HG03342 (cell line): ENCODE results near the gene PHOX2A.

Source experiments
- ATAC-seq: cut with Tn5 transposase; IDR thresholded peaks from one replicate; pipeline ENCODE4 v1.9.1; 2021; ENCODE audit warnings: mild to moderate bottlenecking, moderate library complexity; ENCODE audit not compliant: unreplicated experiment

PHOX2A gene

DNA sequence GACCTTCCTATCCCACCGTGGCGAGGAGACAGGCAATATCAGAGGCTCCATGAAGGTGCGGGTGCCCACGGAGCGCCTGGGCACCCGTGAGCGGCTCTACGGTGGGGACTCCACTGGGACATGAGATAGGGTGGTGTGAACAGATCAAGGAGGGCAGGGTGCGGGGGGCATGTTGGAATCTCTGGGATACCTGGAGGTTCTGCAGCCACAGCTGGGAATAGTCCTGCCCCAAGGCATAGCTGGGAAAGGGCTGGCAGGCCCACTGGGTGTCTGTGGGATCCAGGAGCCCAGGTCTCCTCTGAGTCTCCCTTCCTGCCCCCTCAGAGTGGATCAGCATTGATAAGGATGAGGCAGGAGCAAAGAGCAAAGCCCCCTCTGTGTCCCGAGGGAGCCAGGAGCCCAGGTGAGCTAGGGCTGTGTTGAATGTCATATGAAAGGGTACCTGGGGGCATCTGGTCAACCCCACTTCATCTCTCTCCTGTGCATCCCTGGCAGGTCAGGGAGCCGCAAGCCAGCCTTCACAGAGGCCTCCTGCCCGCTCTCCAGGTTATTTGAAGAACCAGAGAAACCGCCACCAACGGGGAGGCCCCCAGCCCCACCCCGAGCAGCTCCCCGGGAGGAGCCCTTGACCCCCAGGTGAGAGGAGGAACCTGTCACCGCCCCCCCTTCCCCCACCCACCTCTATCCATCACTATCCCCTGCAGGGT is 8.5 kb downstream of the PHOX2A start:
- ATAC-seq: no peak

DNA sequence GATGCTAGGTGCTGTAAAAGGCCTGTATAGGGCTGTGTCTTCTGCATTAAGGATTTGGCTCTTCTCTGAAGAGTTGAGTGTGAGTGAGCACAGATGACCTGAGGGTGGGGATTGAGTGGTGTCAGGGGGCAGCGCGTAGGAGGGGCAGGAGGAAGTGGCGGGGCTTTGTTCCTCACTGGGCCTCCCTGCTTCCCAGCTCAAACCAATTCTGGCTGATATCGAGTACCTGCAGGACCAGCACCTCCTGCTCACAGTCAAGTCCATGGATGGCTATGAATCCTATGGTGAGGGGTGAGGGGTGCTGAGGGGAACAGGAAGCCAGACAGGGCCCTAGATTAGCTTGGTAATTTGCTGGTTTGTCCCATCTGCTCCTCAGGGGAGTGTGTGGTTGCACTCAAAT is 9.1 kb downstream of the PHOX2A start:
- ATAC-seq: no peak

DNA sequence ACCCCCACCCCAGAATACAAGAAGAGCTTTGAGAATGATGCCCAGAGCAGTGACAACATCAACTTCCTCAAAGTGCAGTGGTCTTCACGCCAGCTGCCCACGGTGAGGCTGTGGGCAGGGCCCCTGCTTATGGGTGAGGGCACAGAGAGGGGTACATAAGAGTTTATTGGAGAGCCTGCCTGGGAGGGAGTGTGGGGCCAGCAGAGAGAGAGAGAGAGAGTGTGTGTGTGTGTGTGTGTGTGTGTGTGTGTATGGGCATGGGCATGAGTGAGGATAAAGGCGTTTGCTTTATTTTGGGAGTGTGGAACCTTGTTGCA is 9.5 kb downstream of the PHOX2A start:
- ATAC-seq: no peak

DNA sequence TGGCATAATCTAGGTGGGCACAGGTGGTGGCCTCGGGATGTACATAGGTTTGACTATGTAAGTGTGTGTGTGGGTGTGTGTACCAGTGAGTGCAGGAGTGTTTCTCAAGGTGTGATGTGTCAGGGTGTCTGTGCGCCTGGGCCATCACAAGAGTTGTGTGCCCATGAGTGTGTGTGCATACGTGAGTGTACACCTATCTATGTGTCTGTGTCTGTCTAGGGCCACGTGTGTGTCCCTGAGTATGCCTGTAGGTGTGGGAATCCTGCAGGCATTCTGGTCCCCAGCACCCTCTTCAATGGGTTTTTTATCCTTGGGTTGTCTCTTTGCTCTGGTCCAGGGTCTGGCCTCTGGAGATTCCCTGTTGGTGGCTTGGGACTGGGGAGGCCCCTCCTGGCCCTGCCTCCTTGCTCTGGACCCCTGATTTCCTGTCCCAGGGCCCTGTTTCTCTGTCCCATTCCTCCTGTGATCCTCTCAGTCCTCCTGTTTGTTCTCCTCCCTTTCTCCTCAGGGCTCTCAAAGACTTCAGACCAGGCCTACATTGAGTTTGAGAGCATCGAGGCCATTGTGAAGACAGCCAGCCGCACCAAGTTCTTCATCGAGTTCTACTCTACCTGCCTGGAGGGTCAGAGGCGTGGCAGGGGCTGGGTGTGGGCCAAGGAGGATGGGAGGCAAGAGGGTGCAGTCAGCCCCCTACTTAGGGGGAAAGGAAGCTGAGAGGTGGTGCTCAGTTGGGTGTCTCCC is 10.0 kb downstream of the PHOX2A start:
- ATAC-seq: no peak

DNA sequence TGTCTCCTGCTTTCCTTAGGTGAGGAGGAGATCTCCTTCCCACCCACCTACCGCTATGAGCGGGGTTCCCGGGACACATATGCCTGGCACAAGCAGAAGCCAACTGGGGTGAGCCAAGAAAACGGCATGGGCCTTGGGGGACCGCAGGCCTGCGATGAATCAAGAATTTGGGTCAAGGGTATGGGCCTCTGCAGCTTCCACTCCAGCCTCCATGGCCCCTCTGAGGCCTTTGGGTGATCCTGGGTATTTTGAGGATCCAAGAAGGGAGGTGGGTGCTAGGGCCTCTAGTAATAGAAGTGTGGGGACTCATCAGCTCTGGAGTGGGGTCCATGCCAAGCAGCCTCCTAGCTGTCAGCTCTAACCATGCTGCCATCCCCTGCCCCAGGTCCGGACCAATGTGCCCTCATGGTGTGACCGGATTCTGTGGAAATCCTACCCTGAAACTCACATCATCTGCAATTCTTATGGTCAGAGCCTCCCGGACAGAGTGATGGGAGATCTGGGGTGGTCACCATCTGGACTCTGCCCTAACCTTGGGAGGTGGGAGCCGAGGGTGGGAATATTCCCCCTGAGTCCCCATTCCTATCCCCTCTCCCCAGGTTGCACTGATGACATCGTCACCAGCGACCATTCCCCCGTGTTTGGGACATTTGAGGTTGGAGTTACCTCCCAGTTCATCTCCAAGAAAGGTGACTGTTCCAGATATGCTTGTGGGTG is 10.8 kb downstream of the PHOX2A start:
- no peak for ATAC-seq

DNA sequence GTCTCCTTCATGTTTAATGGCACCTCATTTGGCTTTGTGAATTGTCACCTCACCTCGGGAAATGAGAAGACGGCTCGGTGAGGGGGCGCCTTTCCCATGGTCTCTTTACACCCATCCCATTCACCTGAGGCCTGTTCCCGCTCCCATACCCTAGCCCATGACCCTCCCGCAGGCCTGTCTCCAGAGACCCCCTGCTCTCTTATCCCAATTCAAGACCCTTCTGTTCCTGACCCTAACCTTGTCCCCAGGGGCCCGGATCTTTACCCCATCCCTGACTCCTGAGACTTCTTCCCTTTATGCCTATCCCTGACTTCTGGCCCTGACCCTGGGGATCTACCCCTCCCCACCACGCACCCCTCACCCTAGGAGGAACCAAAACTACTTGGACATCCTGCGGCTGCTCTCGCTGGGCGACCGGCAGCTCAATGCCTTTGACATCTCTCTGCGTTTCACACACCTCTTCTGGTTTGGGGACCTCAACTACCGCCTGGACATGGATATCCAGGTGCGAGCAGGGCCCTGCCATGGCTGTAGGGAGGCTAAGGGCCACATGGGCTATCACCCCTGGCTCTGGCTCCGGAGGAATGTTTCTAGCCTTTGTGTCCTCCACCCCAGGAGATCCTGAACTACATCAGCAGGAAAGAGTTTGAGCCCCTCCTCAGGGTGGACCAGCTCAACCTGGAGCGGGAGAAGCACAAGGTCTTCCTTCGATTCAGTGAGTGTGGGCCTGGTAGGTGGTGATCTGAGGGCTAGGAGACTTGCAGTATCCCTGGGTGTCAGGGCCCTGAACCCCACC is 11.5 kb downstream of the PHOX2A start:
- no peak for ATAC-seq

DNA sequence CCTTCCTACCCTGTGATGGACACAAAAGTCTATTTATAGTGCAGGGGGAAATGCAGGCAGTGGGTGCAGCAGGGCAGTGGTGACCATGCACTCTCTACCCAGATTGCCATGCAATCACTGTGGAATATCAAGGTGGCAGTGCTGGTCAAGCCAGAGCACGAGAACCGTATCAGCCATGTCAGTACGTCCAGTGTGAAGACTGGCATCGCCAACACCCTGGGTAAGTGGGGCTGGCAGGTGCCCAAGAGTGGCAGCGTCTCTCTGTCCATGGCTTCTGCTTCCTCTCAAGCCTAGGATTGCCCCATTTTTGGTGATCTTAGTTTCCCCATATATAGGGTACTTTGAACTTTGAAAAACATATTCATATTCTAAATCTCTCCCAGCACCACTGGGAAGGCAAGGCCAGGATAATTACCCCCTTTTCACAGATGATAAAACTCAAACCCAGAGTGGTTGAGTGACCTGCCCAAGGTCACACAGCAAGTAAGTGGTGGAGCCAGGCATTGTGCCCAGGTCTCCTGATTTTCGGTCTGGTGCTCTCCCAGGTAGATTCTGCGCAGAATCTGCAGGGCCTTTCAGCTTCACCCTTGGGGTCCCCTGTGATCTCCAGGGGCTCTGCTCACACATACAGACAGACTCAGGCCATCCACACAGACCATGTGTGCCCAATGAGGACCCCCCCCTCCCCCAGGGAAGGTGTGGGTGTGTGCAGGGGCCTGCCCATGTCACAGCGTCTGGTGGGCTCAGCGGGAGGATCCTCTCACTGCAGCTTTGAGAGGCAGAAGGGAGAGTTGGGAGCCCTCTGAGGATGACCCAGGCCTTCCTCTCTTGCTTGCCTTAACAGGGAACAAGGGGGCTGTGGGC is 12.3 kb downstream of the PHOX2A start:
- ATAC-seq: no peak

DNA sequence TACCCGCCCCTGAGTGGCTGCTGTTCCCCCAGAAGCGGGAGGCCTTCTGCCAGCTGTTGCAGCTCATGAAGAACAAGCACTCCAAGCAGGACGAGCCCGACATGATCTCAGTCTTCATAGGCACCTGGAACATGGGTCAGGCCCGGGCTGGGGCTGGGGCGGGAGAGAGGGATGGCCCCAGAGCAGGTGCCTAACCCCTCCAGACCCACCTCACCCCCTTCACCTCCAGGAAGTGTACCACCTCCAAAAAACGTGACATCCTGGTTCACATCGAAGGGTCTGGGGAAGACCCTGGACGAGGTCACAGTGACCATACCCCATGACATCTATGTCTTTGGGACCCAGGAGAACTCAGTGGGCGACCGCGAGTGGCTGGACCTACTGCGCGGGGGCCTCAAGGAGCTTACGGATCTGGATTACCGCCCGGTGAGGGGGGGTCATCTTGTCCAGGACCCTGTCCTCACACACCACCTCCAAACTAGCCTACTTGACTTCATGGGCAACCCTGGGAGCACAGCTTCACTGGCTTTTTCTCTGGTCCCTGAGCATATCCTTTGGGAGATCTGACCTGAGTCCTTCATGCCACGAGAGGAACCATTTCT is 13.1 kb downstream of the PHOX2A start:
- no peak for ATAC-seq

DNA sequence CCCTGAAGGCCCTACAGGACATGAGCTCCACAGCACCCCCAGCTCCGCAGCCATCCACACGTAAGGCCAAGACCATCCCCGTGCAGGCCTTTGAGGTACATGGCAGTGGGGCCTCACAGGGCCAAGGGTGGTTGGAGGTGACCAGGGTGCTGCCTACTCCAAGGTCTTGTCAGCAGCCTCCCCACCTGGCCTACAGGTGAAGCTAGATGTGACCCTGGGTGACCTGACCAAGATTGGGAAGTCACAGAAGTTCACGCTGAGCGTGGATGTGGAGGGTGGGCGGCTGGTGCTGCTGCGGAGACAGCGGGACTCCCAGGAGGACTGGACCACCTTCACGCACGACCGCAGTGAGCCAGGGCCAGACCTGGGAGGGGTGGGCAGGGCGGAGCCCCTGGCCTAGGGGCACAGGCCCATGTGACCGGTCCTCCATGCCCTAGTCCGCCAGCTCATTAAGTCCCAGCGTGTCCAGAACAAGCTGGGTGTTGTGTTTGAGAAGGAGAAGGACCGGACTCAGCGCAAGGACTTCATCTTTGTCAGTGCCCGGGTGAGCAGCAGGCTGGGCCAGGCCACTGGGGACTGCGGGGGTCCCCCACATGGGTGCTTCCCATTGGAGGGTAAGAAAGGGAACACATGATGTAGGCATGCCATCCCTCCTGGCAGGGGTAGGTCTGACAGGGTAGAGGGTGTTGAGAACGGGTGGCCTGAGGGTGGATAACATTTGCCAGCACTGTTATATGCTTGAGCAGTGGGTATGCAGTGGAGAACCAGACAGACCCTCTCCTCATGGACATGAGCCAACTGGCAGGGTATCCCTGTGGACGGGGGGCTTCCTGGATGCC is 13.8 kb downstream of the PHOX2A start:
- ATAC-seq: no peak

DNA sequence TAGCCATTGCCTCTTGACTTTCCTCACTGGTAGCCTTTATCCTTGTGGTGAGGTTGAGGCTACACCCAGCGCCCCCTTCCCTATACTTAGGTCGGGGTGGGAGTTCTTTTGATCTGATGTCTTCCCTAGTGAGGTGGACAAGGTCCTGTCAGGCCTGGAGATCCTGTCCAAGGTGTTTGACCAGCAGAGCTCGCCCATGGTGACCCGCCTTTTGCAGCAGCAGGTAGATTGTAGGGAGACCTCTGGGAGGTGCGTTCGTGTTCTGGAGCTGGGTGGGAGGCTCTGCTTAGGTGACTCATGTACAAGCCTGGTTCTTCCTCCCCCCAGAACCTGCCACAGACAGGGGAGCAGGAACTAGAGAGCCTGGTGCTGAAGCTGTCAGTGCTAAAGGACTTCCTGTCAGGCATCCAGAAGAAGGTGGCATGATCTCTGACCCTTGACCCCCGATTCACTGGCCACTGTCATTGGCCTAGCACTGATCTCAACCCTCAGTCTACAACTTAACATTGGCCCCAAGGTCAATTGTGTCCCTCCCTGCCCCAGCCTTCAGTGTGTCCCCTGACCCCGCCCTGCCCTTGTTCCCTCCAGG is 14.5 kb downstream of the PHOX2A start:
- ATAC-seq: no peak

DNA sequence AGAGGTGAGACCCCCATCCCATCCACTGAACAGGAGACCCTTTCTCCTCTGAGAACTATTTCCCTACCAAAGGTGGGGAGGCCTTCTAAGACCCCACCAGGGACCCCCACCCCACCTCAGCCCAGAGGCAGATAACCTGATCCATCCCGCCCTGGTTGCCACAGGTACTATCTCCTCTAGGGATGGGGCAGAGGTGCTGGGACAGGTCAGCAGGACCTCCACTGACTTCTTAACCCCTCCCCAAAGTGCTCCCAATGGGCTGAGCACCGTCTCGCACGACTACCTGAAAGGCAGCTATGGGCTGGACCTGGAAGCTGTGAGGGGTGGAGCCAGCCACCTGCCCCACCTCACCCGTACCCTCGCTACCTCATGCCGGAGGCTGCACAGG is 15.1 kb downstream of the PHOX2A start:
- ATAC-seq: no peak

DNA sequence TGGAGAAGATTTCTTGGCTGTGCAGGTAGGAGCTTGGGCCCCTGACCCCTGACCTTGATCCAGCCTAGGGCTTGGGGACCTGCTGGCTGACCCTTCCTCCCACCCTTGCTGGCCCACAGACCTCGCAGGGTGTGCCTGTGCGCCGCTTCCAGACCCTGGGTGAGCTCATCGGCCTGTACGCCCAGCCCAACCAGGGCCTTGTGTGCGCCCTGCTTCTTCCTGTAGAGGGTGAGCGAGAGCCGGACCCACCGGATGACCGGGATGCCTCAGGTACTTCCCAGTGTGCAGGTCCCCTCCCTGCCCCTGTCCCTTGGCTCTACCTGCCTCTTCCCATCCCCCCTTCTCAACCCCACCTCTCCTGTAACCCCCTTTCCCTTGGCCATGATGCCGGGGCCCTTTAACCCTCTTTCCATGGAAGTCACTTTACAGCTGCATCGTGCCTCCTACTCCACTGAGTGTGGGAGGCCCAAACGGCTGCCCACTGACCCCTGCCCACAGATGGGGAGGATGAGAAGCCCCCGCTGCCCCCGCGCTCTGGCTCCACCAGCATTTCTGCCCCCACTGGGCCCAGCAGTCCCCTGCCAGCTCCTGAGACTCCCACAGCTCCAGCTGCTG is 15.6 kb downstream of the PHOX2A start:
- no peak for ATAC-seq

DNA sequence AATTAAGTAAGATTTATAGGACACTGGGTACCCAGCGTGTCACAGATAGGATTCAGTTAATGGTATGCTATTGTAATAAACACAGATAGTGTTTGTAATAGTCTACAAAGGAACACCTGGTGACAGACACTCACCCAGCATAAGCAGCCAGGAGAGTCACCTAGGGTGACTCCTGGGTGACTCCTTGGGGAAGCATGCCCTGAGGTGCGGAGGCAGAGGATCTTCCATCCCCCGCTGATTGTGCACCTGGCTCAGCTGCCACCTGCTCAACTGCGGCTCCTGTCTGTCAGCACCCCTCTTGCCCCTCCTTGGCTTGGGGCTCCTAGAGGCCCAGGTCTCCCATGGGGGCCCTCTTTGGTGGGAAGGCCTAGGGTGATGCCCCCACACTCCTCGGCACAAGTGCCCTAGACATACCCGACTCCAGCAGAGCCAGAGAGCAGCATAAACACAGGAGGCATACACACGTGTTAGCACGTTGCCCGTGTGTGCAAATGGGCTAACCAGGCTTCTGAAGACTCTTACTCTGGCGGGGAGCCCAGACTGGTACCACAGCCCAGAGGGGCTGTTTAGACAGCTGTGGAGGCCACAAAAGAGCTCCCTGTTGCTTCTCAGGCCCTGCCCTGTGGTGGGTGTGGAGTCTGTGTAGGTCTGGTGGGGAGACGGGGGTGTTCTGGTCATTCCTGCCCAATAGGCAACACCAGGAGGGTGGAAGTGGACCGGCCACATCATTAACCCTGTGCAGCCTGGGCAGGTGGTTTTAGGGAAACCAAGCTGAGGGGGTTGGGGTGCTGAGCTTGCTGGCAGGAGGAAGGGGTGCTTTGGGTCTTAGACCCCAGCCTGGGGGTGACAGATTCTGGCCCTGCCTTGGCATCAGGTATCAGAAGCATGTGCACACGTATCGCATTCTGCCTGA is 16.4 kb downstream of the PHOX2A start:
- ATAC-seq: no peak

DNA sequence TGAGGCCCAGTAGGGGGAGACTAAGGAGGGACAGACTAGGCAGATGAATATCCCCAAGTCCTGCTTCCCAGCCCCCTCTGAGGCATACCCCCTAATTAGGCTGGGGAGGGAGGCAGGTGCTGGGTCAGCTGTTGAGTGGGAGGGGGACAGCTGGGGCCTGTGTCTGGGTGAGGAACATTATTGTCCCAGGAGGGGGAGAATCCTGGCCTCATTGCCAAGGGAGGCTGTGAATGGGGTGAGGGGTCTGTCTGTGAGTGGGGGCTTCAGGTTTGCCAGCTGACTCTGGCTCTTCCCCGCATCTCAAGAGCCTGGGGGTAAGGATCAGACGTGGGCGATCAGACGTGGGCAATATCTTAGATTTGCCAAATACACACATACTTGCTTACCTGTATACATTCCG is 17.3 kb downstream of the PHOX2A start:
- no peak for ATAC-seq

DNA sequence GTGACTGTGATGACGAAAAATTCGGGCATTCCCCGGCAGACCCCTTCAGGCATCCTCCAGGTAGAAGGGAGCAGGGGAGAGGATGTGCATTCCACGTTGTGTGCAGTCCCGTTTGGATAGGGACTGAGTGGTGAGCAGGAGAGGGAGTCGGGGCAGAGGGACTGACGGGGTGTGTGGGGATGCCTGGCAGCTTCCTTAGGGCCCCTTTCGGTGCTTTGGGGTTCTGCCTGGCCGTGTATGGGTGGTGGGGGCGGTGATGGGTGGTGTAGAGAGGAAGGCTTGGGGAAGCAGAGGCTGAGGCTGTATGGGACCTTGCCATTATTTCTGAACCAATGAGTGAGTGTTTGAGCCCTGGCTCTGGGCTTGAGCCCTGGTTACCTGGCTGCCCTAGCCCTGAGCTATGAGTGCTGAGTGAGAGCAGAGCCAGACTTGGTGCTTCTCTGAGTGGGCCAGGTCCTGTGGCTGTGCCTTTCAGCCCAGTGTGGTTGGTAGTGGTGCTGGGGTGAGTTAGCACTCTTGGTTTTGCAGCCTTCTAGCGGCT is 18.5 kb downstream of the PHOX2A start:
- no peak for ATAC-seq

DNA sequence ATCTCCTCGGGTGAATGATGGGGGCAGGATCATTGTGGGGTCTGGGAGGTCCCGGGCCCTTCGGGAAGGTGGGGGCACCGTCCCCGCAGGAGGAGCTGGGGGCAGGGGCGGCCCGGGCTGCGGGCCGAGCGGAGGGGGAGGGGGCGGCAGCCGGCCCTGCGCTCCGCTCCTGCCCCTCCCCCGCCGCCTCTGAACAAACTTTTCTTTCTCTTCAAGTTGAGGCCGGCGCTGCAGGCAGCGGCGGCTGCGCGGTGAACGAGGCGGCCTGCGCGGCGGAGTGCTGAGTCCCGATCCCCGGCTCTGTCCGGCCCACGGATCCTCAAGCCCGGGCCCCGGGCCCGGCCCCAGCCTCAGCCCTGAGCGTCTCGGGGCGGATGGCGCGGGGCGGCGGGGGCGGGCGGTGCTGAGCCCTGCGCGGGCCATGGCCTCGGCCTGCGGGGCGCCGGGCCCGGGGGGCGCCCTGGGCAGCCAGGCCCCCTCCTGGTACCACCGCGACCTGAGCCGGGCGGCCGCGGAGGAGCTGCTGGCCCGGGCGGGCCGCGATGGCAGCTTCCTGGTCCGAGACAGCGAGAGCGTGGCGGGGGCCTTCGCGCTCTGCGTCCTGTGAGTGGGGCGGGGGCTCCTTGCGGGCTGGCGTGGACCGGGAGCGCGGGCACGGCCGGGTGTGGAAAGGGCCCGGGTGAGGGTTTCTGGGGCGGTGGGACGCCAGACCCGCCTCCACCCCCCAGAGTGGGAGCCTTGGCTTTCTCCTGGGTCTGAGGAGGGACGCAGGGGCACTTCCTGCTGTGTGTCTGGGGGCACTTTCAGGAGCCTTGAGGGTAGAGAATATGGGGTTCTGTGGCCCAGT is 19.2 kb downstream of the PHOX2A start, which contains the start of gene INPPL1:
TSS of gene INPPL1 (plus strand) at position 204 of the 847 bp plus-strand sequence. CDS start at position 422, 218 bp downstream.
- no peak for ATAC-seq
